ENCODE measurements around the gene PRLR.
A peak's percentile ranks its signal among the peaks of the same experiment; 100 is the strongest.

PRLR gene

GRCh38 chr5:35185518-35185917 lies 44.8 kb downstream of the PRLR start:
- H3K9me3 ChIP-seq (ENCODE audit: control insufficient read depth in 2 of 2, low read length in 2 of 2): no peaks in the 10 kb centered on the region
- H3K36me3 ChIP-seq (ENCODE audit: control insufficient read depth in 2 of 2, insufficient read depth in 2 of 2, low read length in 2 of 2): no peaks in the 10 kb centered on the region
- H3K27me3 ChIP-seq (ENCODE audit: control insufficient read depth in 2 of 2, insufficient read depth in 2 of 2, low read length in 2 of 2): no peaks in the 10 kb centered on the region
- H3K9ac ChIP-seq (ENCODE audit: low read depth in 1 of 2, low read length in 2 of 2): peak overlapping the region; percentile 4 to 14
- H3K4me3 ChIP-seq (ENCODE audit: low read length in 2 of 2): peak overlapping the region; percentile 12 to 39
- H3K27ac ChIP-seq (ENCODE audit: low read depth in 2 of 2, low read length in 2 of 2): peak overlapping the region; percentile 79 to 83
- H3K4me1 ChIP-seq (ENCODE audit: control insufficient read depth in 2 of 2, insufficient read depth in 2 of 2, low read length in 2 of 2): peaks cover 28 to 43% of the 10 kb centered on the region in 2 donors

GRCh38 chr5:35183556-35183955 lies 46.7 kb downstream of the PRLR start:
- Histone ChIP-seq H3K9me3 (ENCODE audit: control insufficient read depth in 2 of 2, low read length in 2 of 2) (no peaks in the 10 kb centered on the region), H3K9ac (ENCODE audit: low read depth in 1 of 2, low read length in 2 of 2) (no peak overlapping the region), H3K4me1 (ENCODE audit: control insufficient read depth in 2 of 2, insufficient read depth in 2 of 2, low read length in 2 of 2) (peaks cover 27 to 43% of the 10 kb centered on the region in 2 donors), H3K36me3 (ENCODE audit: control insufficient read depth in 2 of 2, insufficient read depth in 2 of 2, low read length in 2 of 2) (no peaks in the 10 kb centered on the region), H3K27ac (ENCODE audit: low read depth in 2 of 2, low read length in 2 of 2) (no peak overlapping the region), H3K27me3 (ENCODE audit: control insufficient read depth in 2 of 2, insufficient read depth in 2 of 2, low read length in 2 of 2) (no peaks in the 10 kb centered on the region), H3K4me3 (ENCODE audit: low read length in 2 of 2) (no peak overlapping the region)

- no peak overlapping the region for H3K4me3 ChIP-seq (ENCODE audit: low read length in 2 of 2)
- H3K27ac ChIP-seq (ENCODE audit: low read depth in 2 of 2, low read length in 2 of 2): no peak overlapping the region
- peaks cover 22 to 38% of the 10 kb centered on the region in 2 donors for H3K4me1 ChIP-seq (ENCODE audit: control insufficient read depth in 2 of 2, insufficient read depth in 2 of 2, low read length in 2 of 2)
Measured at GRCh38 chr5:35182910-35183535, 47.3 kb downstream of the PRLR start.

GRCh38 chr5:35182486-35182885 lies 47.8 kb downstream of the PRLR start:
- Histone ChIP-seq H3K4me1 (ENCODE audit: control insufficient read depth in 2 of 2, insufficient read depth in 2 of 2, low read length in 2 of 2) (peaks cover 19 to 34% of the 10 kb centered on the region in 2 donors), H3K9ac (ENCODE audit: low read depth in 1 of 2, low read length in 2 of 2) (no peak overlapping the region), H3K36me3 (ENCODE audit: control insufficient read depth in 2 of 2, insufficient read depth in 2 of 2, low read length in 2 of 2) (no peaks in the 10 kb centered on the region), H3K4me3 (ENCODE audit: low read length in 2 of 2) (no peak overlapping the region), H3K27ac (ENCODE audit: low read depth in 2 of 2, low read length in 2 of 2) (no peak overlapping the region), H3K27me3 (ENCODE audit: control insufficient read depth in 2 of 2, insufficient read depth in 2 of 2, low read length in 2 of 2) (no peaks in the 10 kb centered on the region), H3K9me3 (ENCODE audit: control insufficient read depth in 2 of 2, low read length in 2 of 2) (no peaks in the 10 kb centered on the region)

More at GRCh38 chr5:35182910-35183535, 47.3 kb downstream of the PRLR start:
- Histone ChIP-seq H3K9ac (ENCODE audit: low read depth in 1 of 2, low read length in 2 of 2) (no peak overlapping the region), H3K36me3 (ENCODE audit: control insufficient read depth in 2 of 2, insufficient read depth in 2 of 2, low read length in 2 of 2) (no peaks in the 10 kb centered on the region), H3K27me3 (ENCODE audit: control insufficient read depth in 2 of 2, insufficient read depth in 2 of 2, low read length in 2 of 2) (no peaks in the 10 kb centered on the region), H3K9me3 (ENCODE audit: control insufficient read depth in 2 of 2, low read length in 2 of 2) (no peaks in the 10 kb centered on the region)

GRCh38 chr5:35180046-35180445 lies 50.2 kb downstream of the PRLR start:
- Histone ChIP-seq H3K4me1 (ENCODE audit: control insufficient read depth in 2 of 2, insufficient read depth in 2 of 2, low read length in 2 of 2) (peaks cover 10 to 14% of the 10 kb centered on the region in 2 donors), H3K9me3 (ENCODE audit: control insufficient read depth in 2 of 2, low read length in 2 of 2) (peaks cover 0 to 2% of the 10 kb centered on the region in 2 donors), H3K27me3 (ENCODE audit: control insufficient read depth in 2 of 2, insufficient read depth in 2 of 2, low read length in 2 of 2) (no peaks in the 10 kb centered on the region), H3K36me3 (ENCODE audit: control insufficient read depth in 2 of 2, insufficient read depth in 2 of 2, low read length in 2 of 2) (no peaks in the 10 kb centered on the region), H3K9ac (ENCODE audit: low read depth in 1 of 2, low read length in 2 of 2) (no peak overlapping the region), H3K27ac (ENCODE audit: low read depth in 2 of 2, low read length in 2 of 2) (no peak overlapping the region), H3K4me3 (ENCODE audit: low read length in 2 of 2) (no peak overlapping the region)

- peaks cover 0 to 2% of the 10 kb centered on the region in 2 donors for H3K9me3 ChIP-seq (ENCODE audit: control insufficient read depth in 2 of 2, low read length in 2 of 2)
- H3K27ac ChIP-seq (ENCODE audit: low read depth in 2 of 2, low read length in 2 of 2): no peak overlapping the region
- no peaks in the 10 kb centered on the region for H3K36me3 ChIP-seq (ENCODE audit: control insufficient read depth in 2 of 2, insufficient read depth in 2 of 2, low read length in 2 of 2)
- H3K27me3 ChIP-seq (ENCODE audit: control insufficient read depth in 2 of 2, insufficient read depth in 2 of 2, low read length in 2 of 2): no peaks in the 10 kb centered on the region
- H3K9ac ChIP-seq (ENCODE audit: low read depth in 1 of 2, low read length in 2 of 2): no peak overlapping the region
- H3K4me1 ChIP-seq (ENCODE audit: control insufficient read depth in 2 of 2, insufficient read depth in 2 of 2, low read length in 2 of 2): peaks cover 8 to 10% of the 10 kb centered on the region in 2 donors
- no peak overlapping the region for H3K4me3 ChIP-seq (ENCODE audit: low read length in 2 of 2)
Measured at GRCh38 chr5:35177783-35178182, 52.5 kb downstream of the PRLR start.

GRCh38 chr5:35172533-35172932 lies 57.8 kb downstream of the PRLR start:
- Histone ChIP-seq H3K36me3 (ENCODE audit: control insufficient read depth in 2 of 2, insufficient read depth in 2 of 2, low read length in 2 of 2) (no peaks in the 10 kb centered on the region), H3K27ac (ENCODE audit: low read depth in 2 of 2, low read length in 2 of 2) (peak overlapping the region; percentile 63 to 76), H3K4me1 (ENCODE audit: control insufficient read depth in 2 of 2, insufficient read depth in 2 of 2, low read length in 2 of 2) (peaks cover 13 to 15% of the 10 kb centered on the region in 2 donors), H3K4me3 (ENCODE audit: low read length in 2 of 2) (peak overlapping the region in 1 of 2 donors; percentile 20), H3K9me3 (ENCODE audit: control insufficient read depth in 2 of 2, low read length in 2 of 2) (peaks cover 2 to 4% of the 10 kb centered on the region in 2 donors), H3K9ac (ENCODE audit: low read depth in 1 of 2, low read length in 2 of 2) (no peak overlapping the region), H3K27me3 (ENCODE audit: control insufficient read depth in 2 of 2, insufficient read depth in 2 of 2, low read length in 2 of 2) (no peaks in the 10 kb centered on the region)

GRCh38 chr5:35171991-35172390 lies 58.3 kb downstream of the PRLR start:
- H3K4me1 ChIP-seq (ENCODE audit: control insufficient read depth in 2 of 2, insufficient read depth in 2 of 2, low read length in 2 of 2): peaks cover 13 to 15% of the 10 kb centered on the region in 2 donors
- H3K4me3 ChIP-seq (ENCODE audit: low read length in 2 of 2): peak overlapping the region; percentile 12 to 20
- H3K36me3 ChIP-seq (ENCODE audit: control insufficient read depth in 2 of 2, insufficient read depth in 2 of 2, low read length in 2 of 2): no peaks in the 10 kb centered on the region
- no peak overlapping the region for H3K9ac ChIP-seq (ENCODE audit: low read depth in 1 of 2, low read length in 2 of 2)
- H3K9me3 ChIP-seq (ENCODE audit: control insufficient read depth in 2 of 2, low read length in 2 of 2): peaks cover 2 to 4% of the 10 kb centered on the region in 2 donors
- H3K27ac ChIP-seq (ENCODE audit: low read depth in 2 of 2, low read length in 2 of 2): peak overlapping the region; percentile 63 to 76
- no peaks in the 10 kb centered on the region for H3K27me3 ChIP-seq (ENCODE audit: control insufficient read depth in 2 of 2, insufficient read depth in 2 of 2, low read length in 2 of 2)

GRCh38 chr5:35171078-35171477 lies 59.2 kb downstream of the PRLR start:
- no peak overlapping the region for H3K27ac ChIP-seq (ENCODE audit: low read depth in 2 of 2, low read length in 2 of 2)
- H3K4me1 ChIP-seq (ENCODE audit: control insufficient read depth in 2 of 2, insufficient read depth in 2 of 2, low read length in 2 of 2): peaks cover 13 to 15% of the 10 kb centered on the region in 2 donors
- H3K9me3 ChIP-seq (ENCODE audit: control insufficient read depth in 2 of 2, low read length in 2 of 2): peaks cover 2 to 4% of the 10 kb centered on the region in 2 donors
- H3K36me3 ChIP-seq (ENCODE audit: control insufficient read depth in 2 of 2, insufficient read depth in 2 of 2, low read length in 2 of 2): no peaks in the 10 kb centered on the region
- no peak overlapping the region for H3K9ac ChIP-seq (ENCODE audit: low read depth in 1 of 2, low read length in 2 of 2)
- H3K27me3 ChIP-seq (ENCODE audit: control insufficient read depth in 2 of 2, insufficient read depth in 2 of 2, low read length in 2 of 2): no peaks in the 10 kb centered on the region
- H3K4me3 ChIP-seq (ENCODE audit: low read length in 2 of 2): no peak overlapping the region

- Histone ChIP-seq H3K4me1 (ENCODE audit: control insufficient read depth in 2 of 2, insufficient read depth in 2 of 2, low read length in 2 of 2) (peaks cover 0 to 6% of the 10 kb centered on the region in 2 donors), H3K27ac (ENCODE audit: low read depth in 2 of 2, low read length in 2 of 2) (no peak overlapping the region), H3K9ac (ENCODE audit: low read depth in 1 of 2, low read length in 2 of 2) (no peak overlapping the region), H3K36me3 (ENCODE audit: control insufficient read depth in 2 of 2, insufficient read depth in 2 of 2, low read length in 2 of 2) (no peaks in the 10 kb centered on the region), H3K27me3 (ENCODE audit: control insufficient read depth in 2 of 2, insufficient read depth in 2 of 2, low read length in 2 of 2) (no peaks in the 10 kb centered on the region), H3K4me3 (ENCODE audit: low read length in 2 of 2) (no peak overlapping the region), H3K9me3 (ENCODE audit: control insufficient read depth in 2 of 2, low read length in 2 of 2) (peaks cover 0 to 4% of the 10 kb centered on the region in 2 donors)
Measured at GRCh38 chr5:35166043-35166442, 64.2 kb downstream of the PRLR start.

Measured in mucosa of rectum (tissue), 2 donors.